Ascending aorta (tissue), 2 donors: ENCODE measurements around the gene BEGAIN. TPM values are rescaled to one million over a fixed set of nuclear protein-coding genes. Genes with fewer than 3 reads are reported as not detected.

ENCODE experiments used
- DNase-seq, 2 donors: peaks; one replicate each; pipeline ENCODE4 v3.0.0-alpha.2; 2019; ENCODE audit warnings: low spot score in 2 of 2
- H3K27ac ChIP-seq, 2 donors: fragments of 200-600 bp; sonication (generic); one replicate each; pipeline ENCODE4 v1.5.1; 2016 to 2017; ENCODE audit warnings: mild to moderate bottlenecking in 1 of 2
- H3K27me3 ChIP-seq: fragments of 200-600 bp; sonication (generic); one replicate; pipeline ENCODE4 v1.5.1; 2017
- H3K36me3 ChIP-seq, 2 donors: fragments of 200-600 bp; sonication (generic); one replicate each; pipeline ENCODE4 v1.5.1; 2016
- H3K4me1 ChIP-seq, 2 donors: fragments of 200-600 bp; sonication (generic); one replicate each; pipeline ENCODE4 v1.5.1; 2016 to 2017; ENCODE audit warnings: mild to moderate bottlenecking in 1 of 2
- H3K4me3 ChIP-seq, 2 donors: fragments of 200-600 bp; sonication (generic); one replicate each; pipeline ENCODE4 v1.5.1; 2016 to 2017; ENCODE audit warnings: mild to moderate bottlenecking in 1 of 2
- H3K9me3 ChIP-seq, 2 donors: fragments of 200-600 bp; sonication (generic); one replicate each; pipeline ENCODE4 v1.5.1; 2016
- intact Hi-C: fragments of 100-400 bp; cut with DNase I; formaldehyde crosslinking; loops from one replicate; pipeline ENCODE4 v1.15.1; 2023
- total RNA-seq: library from RNA; depleted of rRNA; stranded (reverse); fragments of >200 nt; gene quantifications from one replicate; pipeline ENCODE4 v1.1.0, GENCODE V29; 2016
- TF ChIP-seq, protein P1 (sequence below), 3 experiments: fragments of 200-600 bp in 2 of 3; fragments of 450-650 bp in 1 of 3; sonication (generic) in 2 of 3; IDR thresholded peaks; one replicate each; pipeline ENCODE4 v1.5.1; 2016 to 2019; ENCODE audit warnings: antibody characterized with exemption in 3 of 3, mild to moderate bottlenecking in 1 of 3, moderate library complexity in 1 of 3

The BEGAIN gene
- total RNA-seq, 1 donor from 2014 or later: 5.9 TPM

DNA sequence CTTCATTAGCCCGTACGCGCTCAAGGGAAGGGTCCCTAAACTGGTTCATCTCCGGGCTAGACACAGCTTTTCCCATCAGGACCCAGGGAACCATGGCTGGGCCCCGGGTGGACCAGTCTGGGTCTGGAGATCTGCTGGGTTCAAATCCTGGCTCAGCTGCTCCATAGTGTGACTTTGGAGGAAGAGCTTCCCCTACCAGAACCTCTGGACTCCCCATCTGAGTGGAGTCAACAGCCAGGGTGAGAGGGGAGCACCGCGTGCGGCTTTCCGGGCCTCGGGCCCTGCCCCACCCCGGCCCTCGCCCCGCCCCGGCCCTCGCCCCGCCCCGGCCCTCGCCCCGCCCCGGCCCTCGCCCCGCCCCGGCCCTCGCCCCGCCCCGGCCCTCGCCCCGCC lies 41.2 kb downstream of the BEGAIN start:
- Histone ChIP-seq H3K9me3 (no peaks in the 10 kb centered on the region), H3K27ac (peak overlapping the region in 1 of 2 donors; percentile 23), H3K4me3 (peak overlapping the region; percentile 34 to 37), H3K4me1 (peaks cover 0 to 8% of the 10 kb centered on the region in 2 donors), H3K27me3 (no peaks in the 10 kb centered on the region), H3K36me3 (no peaks in the 10 kb centered on the region)
- TF ChIP-seq, protein P1, sequence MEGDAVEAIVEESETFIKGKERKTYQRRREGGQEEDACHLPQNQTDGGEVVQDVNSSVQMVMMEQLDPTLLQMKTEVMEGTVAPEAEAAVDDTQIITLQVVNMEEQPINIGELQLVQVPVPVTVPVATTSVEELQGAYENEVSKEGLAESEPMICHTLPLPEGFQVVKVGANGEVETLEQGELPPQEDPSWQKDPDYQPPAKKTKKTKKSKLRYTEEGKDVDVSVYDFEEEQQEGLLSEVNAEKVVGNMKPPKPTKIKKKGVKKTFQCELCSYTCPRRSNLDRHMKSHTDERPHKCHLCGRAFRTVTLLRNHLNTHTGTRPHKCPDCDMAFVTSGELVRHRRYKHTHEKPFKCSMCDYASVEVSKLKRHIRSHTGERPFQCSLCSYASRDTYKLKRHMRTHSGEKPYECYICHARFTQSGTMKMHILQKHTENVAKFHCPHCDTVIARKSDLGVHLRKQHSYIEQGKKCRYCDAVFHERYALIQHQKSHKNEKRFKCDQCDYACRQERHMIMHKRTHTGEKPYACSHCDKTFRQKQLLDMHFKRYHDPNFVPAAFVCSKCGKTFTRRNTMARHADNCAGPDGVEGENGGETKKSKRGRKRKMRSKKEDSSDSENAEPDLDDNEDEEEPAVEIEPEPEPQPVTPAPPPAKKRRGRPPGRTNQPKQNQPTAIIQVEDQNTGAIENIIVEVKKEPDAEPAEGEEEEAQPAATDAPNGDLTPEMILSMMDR (IDR thresholded peaks at IDR 0.05): no peak
- intact Hi-C loops: loop anchor here (2.0 to 10.0 kb wide), 4 partner anchors 169 to 1215 kb away; partner anchors contain the start of genes CCDC85C, CYP46A1, PPP2R5C and WDR25
- DNase-seq: no peak

DNA sequence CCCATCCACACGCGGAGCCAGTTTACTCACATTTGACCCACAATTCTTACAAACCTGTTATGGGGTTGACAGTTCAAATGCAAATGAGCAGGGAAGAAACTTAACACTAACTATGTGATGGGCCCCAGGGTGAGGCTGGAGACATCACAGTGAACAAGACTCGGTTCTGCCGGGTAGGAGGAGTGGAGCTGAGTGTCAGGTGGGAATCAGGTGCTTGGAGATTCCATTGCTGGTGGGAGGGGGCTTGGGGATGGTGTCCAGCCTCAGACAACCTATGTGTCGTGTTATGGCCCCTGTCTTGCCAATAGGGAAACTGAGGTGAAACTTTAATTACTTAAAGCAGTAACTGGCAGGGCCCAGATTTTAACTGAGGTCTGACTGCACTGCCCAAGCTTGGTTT lies 41.9 kb downstream of the BEGAIN start:
- Histone ChIP-seq H3K9me3 (no peaks in the 10 kb centered on the region), H3K4me3 (no peak overlapping the region), H3K27me3 (no peaks in the 10 kb centered on the region), H3K4me1 (peaks cover 0 to 8% of the 10 kb centered on the region in 2 donors), H3K36me3 (no peaks in the 10 kb centered on the region), H3K27ac (no peak overlapping the region)
- TF ChIP-seq, protein P1 (IDR thresholded peaks at IDR 0.05): no peak
- no peak for DNase-seq
- intact Hi-C loops: loop anchor here (5.0 to 10.0 kb wide), 3 partner anchors 168 to 943 kb away; partner anchors contain the start of genes CCDC85C, CYP46A1 and WDR25

DNA sequence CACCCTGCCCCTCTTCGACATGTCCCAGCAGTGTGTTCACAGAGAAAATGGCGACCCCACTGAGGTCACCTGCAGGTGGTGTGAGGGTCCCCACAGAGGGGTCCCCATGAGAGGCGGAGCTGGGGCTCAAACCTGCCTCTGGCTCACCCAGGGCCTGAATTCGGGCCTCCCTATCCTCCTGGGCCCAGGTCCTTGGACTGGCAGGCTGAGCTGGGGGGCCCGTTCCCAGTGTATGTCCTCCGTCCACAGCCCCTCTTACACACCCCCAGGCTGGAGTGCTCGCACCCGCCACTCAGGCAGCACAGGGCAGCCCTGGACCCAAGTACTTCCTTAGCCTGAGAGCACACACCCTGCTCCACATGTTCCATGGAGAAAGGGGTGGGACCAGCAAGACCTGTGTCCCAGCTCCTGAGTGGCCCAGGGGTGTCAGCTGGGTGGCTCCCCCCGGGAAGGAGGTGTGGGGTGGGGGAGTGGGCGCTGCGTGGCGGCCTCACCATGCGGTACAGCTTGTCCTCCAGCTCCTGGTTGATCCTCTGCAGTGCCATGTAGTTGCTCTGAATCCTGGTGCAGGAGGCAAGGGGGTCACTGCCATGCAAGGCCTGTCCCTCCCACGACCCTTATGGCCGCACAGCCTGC lies 42.6 kb downstream of the BEGAIN start:
- DNase-seq: no peak
- peaks cover 0 to 8% of the 10 kb centered on the region in 2 donors for H3K4me1 ChIP-seq
- intact Hi-C loops: loop anchor here (5.0 to 10.0 kb wide), 3 partner anchors 167 to 942 kb away; partner anchors contain the start of genes CCDC85C, CYP46A1 and WDR25
- H3K36me3 ChIP-seq: no peaks in the 10 kb centered on the region
- no peaks in the 10 kb centered on the region for H3K27me3 ChIP-seq
- TF ChIP-seq, protein P1 (IDR thresholded peaks at IDR 0.05): no peak
- no peaks in the 10 kb centered on the region for H3K9me3 ChIP-seq
- no peak overlapping the region for H3K27ac ChIP-seq
- H3K4me3 ChIP-seq: no peak overlapping the region

DNA sequence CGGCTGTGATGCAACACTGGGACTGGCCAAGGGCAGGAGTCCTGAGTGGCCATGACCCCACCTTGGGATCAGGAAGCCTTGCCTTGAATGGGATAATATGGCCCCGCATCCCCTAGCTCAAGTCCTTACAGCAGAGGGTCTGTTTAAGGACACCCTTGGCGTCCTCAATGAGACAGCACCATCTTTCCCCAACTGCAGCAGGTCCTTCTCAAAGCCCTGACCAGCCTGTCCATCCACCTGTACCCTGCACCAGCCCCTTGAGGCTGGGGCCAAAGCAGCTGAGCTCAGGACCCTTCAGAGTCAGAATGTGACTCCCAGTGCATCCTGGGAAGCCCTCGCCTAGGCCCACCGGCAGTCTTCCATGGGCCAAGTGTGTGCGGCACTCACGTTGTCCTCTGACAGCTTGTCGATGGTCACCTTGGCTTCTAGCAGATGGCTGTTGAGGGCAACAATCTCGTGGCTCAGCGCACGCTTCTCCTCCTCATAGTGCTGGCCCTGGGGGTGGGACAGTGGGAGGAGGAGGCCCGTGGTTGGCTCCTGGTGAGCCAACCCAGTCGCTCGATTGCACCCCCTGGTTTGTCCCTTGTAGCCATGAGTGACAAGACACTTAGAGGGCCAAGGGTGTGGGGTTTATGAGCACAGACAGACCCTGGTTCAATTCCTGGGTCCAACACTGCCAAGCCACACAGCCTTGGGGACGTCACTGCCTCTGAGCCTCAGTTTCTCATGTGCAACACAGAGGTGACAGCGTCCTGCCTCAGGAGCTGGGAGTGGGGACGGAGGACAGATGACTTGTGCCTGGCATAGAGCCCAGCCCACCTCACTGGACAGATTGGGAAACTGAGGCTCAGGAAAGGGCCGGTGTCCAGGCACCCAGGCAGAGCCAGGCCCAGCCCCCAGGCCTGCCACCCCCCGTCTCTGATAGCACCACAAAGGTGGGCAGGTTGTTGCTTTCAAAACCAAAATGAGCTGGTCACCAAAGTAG lies 43.5 kb downstream of the BEGAIN start:
- intact Hi-C loops: loop anchor here (10.0 kb wide), 1 partner anchor 859 kb away; the partner anchor contains the start of gene CYP46A1
- Histone ChIP-seq H3K36me3 (no peaks in the 10 kb centered on the region), H3K9me3 (no peaks in the 10 kb centered on the region), H3K27me3 (no peaks in the 10 kb centered on the region), H3K27ac (no peak overlapping the region), H3K4me1 (peaks cover 0 to 8% of the 10 kb centered on the region in 2 donors), H3K4me3 (no peak overlapping the region)
- TF ChIP-seq, protein P1 (IDR thresholded peaks at IDR 0.05): no peak
- no peak for DNase-seq

DNA sequence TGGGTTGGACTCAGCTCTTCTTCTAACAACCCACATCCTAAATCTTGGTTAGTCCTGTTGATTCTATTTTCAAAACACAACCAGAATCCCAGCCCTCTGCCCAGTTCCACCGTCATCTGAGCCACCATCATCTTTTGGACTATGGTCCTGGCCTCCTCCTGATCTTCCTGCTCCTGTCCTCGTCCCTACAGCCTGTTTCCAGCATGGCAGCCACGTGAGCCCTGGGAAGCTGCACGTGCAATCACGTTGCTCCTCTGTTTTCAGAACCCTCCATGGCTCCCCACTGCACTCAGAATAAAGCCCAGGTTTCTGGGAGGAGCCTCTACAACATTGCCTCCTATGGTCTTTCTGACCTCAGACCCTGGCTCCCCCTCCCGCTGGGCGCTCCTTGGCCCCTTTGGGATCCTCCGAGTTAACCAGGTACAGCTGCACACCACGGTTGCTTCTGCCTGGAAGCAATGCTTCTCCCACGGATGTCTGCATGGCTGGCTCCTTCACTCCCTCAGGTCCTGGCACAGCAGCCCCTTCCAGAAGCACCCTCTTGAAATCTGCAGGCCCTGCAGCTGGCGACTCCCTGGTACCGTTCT lies 44.5 kb downstream of the BEGAIN start:
- intact Hi-C loops: loop anchor here (10.0 kb wide), 1 partner anchor 858 kb away; the partner anchor contains the start of gene CYP46A1
- no peak for DNase-seq
- no peak overlapping the region for H3K4me3 ChIP-seq
- H3K9me3 ChIP-seq: no peaks in the 10 kb centered on the region
- no peak overlapping the region for H3K27ac ChIP-seq
- TF ChIP-seq, protein P1 (IDR thresholded peaks at IDR 0.05): no peak
- no peaks in the 10 kb centered on the region for H3K27me3 ChIP-seq
- peaks cover 0 to 8% of the 10 kb centered on the region in 2 donors for H3K4me1 ChIP-seq
- no peaks in the 10 kb centered on the region for H3K36me3 ChIP-seq
